OCI-LY7 (cell line): ENCODE measurements around the gene PDZRN3. TPM values are rescaled to one million over a fixed set of nuclear protein-coding genes. Genes with fewer than 3 reads are reported as not detected.

Source experiments
- BruUV-seq: library from RNA; stranded (reverse); fragments of 400-500 nt; replicated peaks from 2 replicates; lab custom pipeline; 2021; lab: Mats Ljungman, UMichigan
- CTCF ChIA-PET: fragments of 300-600 bp; sonication (Branson Sonifier 250); formaldehyde crosslinking; loops from one replicate; lab custom pipeline; 2022; ENCODE audit warnings: antibody characterized with exemption; ENCODE audit not compliant: unreplicated experiment; lab: Charles Lee
- POLR2A ChIA-PET: fragments of 300-600 bp; sonication (Branson Sonifier 250); formaldehyde crosslinking; loops from one replicate; lab custom pipeline; 2022; ENCODE audit warnings: antibody characterized with exemption; lab: Charles Lee
- DNase-seq: peaks from one replicate; pipeline ENCODE4 v3.0.0-alpha.2; 2015; ENCODE audit warnings: low spot score
- H2AFZ ChIP-seq: fragments of 200-600 bp; sonication (generic), shearing (Covaris generic); 2 replicates; pipeline ENCODE4 v1.6.1; 2014; ENCODE audit warnings: mild to moderate bottlenecking, antibody characterized with exemption, low read length, moderate library complexity
- H3K27ac ChIP-seq: fragments of 200-600 bp; sonication (generic); 2 replicates; pipeline ENCODE4 v1.5.1; 2014; ENCODE audit warnings: mixed run types, low read depth, mild to moderate bottlenecking, moderate library complexity, low read length, inconsistent platforms; ENCODE audit not compliant: poor library complexity, severe bottlenecking
- H3K36me3 ChIP-seq: fragments of 200-600 bp; sonication (generic); 2 replicates; pipeline ENCODE4 v1.6.1; 2014; ENCODE audit warnings: mild to moderate bottlenecking, antibody characterized with exemption, low read length, moderate library complexity, mixed read lengths; ENCODE audit not compliant: insufficient read depth
- H3K4me1 ChIP-seq: fragments of 200-600 bp; sonication (generic); 2 replicates; pipeline ENCODE4 v1.5.1; 2014; ENCODE audit warnings: mild to moderate bottlenecking, low read length; ENCODE audit not compliant: insufficient read depth, poor library complexity, severe bottlenecking
- H3K4me2 ChIP-seq: fragments of 200-600 bp; sonication (generic); 2 replicates; pipeline ENCODE4 v1.6.1; 2014; ENCODE audit warnings: mild to moderate bottlenecking, low read length
- H3K4me3 ChIP-seq: fragments of 200-600 bp; sonication (generic); 2 replicates; pipeline ENCODE4 v1.5.1; 2014; ENCODE audit warnings: mild to moderate bottlenecking, low read depth, low read length; ENCODE audit not compliant: poor library complexity, severe bottlenecking
- H3K79me2 ChIP-seq: fragments of 200-600 bp; sonication (generic); 2 replicates; pipeline ENCODE4 v1.6.1; 2016; ENCODE audit warnings: low read depth, mild to moderate bottlenecking, low read length, moderate library complexity, mixed read lengths; ENCODE audit not compliant: insufficient read depth
- H3K9me2 ChIP-seq: fragments of 200-600 bp; sonication (generic); 2 replicates; pipeline ENCODE4 v1.6.1; 2016; ENCODE audit warnings: mild to moderate bottlenecking, low read length, mixed read lengths; ENCODE audit not compliant: insufficient read depth
- H3K9me3 ChIP-seq: fragments of 200-600 bp; sonication (generic); 2 replicates; pipeline ENCODE4 v1.6.1; 2014; ENCODE audit warnings: mild to moderate bottlenecking, mixed run types, low read length, mixed read lengths
- H4K20me1 ChIP-seq: fragments of 200-600 bp; sonication (generic); 2 replicates; pipeline ENCODE4 v1.6.1; 2014; ENCODE audit warnings: mild to moderate bottlenecking, antibody characterized with exemption, low read length, moderate library complexity, mixed read lengths; ENCODE audit not compliant: insufficient read depth
- CTCF ChIP-seq: fragments of 200-600 bp; sonication (generic); conservative IDR thresholded peaks from 2 replicates; pipeline ENCODE4 v1.5.1; 2014; ENCODE audit warnings: mild to moderate bottlenecking, antibody characterized with exemption, low read length, moderate library complexity, mixed read lengths
- EZH2phosphoT487 ChIP-seq: fragments of 200-600 bp; sonication (generic); IDR thresholded peaks from 2 replicates; pipeline ENCODE4 v1.6.1; 2018; ENCODE audit warnings: low read depth, borderline replicate concordance, mild to moderate bottlenecking, mixed run types, antibody characterized with exemption, low read length, moderate library complexity, mixed read lengths
- intact Hi-C: fragments of 100-400 bp; cut with micrococcal nuclease; formaldehyde crosslinking; loops from one replicate; pipeline ENCODE4 v1.10.0; 2022; ENCODE audit not compliant: unreplicated experiment
- total RNA-seq, 2 experiments: library from RNA; depleted of rRNA in 1 of 2; stranded (reverse); fragments of >200 nt in 1 of 2; shearing (Covaris generic) in 1 of 2; gene quantifications; 2 replicates each; pipeline ENCODE4 v1.2.3, GENCODE V29; 2014 to 2022

Gene PDZRN3
- total RNA-seq, 2 experiments from 2014 or later = 0.95 TPM; not detected in 1

- no TSS peak for BruUV-seq
- no peaks in the 10 kb centered on the region for H3K4me1 ChIP-seq
- no peaks in the 10 kb centered on the region for H3K79me2 ChIP-seq
- intact Hi-C loops = loop anchor here (2.0 to 10.0 kb wide), 3 partner anchors 149 to 566 kb away; no protein-coding TSS in a partner anchor
- H4K20me1 ChIP-seq = no peaks in the 10 kb centered on the region
- no peak overlapping the region for H2AFZ ChIP-seq
- no peaks in the 10 kb centered on the region for H3K9me2 ChIP-seq
- no peak overlapping the region for H3K4me3 ChIP-seq
- no peak for DNase-seq
- no peak overlapping the region for H3K4me2 ChIP-seq
- H3K27ac ChIP-seq = no peak overlapping the region
- ChIA-PET CTCF (no interaction called here), POLR2A (interaction anchor here (0.5 to 1.2 kb wide), 2 partner anchors 12 to 50 kb away, joined by 3 to 10 read pairs; no protein-coding TSS in a partner anchor)
- TF ChIP-seq CTCF (no peak), EZH2phosphoT487 (no peak)
- H3K9me3 ChIP-seq = no peaks in the 10 kb centered on the region
- no peaks in the 10 kb centered on the region for H3K36me3 ChIP-seq
Observed at GRCh38 chr3:73503781-73504180, 121.0 kb downstream of the PDZRN3 start.

- H3K27ac ChIP-seq = no peak overlapping the region
- no peaks in the 10 kb centered on the region for H3K9me3 ChIP-seq
- H3K9me2 ChIP-seq = no peaks in the 10 kb centered on the region
- POLR2A ChIA-PET = interaction anchor here (1.0 to 1.6 kb wide), 4 partner anchors 17 to 51 kb away, joined by 3 to 10 read pairs (median 6); no protein-coding TSS in a partner anchor
- DNase-seq = peak; percentile 68
- CTCF ChIA-PET = interaction anchor here (0.6 to 1.2 kb wide), 3 partner anchors 48 to 311 kb away, joined by 3 to 4 read pairs (median 3); no protein-coding TSS in a partner anchor
- no peak overlapping the region for H3K4me2 ChIP-seq
- no peaks in the 10 kb centered on the region for H3K4me1 ChIP-seq
- no peaks in the 10 kb centered on the region for H3K36me3 ChIP-seq
- TF ChIP-seq CTCF = peak; percentile 89
- TF ChIP-seq EZH2phosphoT487 = no peak
- no peak overlapping the region for H3K4me3 ChIP-seq
- no peaks in the 10 kb centered on the region for H4K20me1 ChIP-seq
- intact Hi-C loops = loop anchor here (1.0 to 10.0 kb wide), 6 partner anchors 48 to 566 kb away; no protein-coding TSS in a partner anchor
- H2AFZ ChIP-seq = no peak overlapping the region
- no peaks in the 10 kb centered on the region for H3K79me2 ChIP-seq
- no TSS peak for BruUV-seq
Observed at GRCh38 chr3:73502609-73503583, 121.8 kb downstream of the PDZRN3 start.
